ENCODE data around the gene PCMT1. TPM values are rescaled to one million over a fixed set of nuclear protein-coding genes. Genes with fewer than 3 reads are reported as not detected.
A peak's percentile ranks its signal among the peaks of the same experiment; 100 is the strongest.

Gene PCMT1
- total RNA-seq, 2 donors from 2014 or later: 77.6 to 114 TPM

DNA sequence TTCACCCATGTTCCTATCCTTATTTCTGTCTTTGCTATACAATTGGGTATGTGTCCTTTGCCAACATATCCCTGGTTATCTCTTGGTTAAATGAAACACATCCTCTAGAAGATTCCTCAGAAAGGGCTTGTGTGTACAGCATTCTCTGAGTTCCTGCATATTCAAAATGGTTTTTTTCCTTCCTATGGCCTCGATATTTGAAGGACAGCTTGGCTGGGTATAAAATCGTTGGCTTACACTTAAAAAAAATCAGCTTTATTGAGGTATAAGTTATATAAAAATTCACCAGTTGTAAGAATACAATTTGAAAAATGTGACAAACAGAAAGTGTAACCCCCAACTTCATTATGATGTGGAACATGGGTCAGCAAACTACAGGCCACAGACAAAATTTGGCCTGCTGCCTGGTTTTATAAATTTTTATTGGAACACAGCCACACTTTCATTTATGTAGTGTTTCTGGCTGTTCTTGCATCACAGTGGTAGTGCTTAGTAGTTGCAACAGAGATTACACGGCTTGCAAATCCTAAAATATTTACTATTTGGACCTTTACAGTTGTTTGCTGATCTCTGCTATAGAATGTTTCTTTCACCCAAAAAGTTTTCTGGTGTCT, 16.7 kb downstream of the PCMT1 start:
- intact Hi-C loops (cut with DNase I): no loop called here
- Histone ChIP-seq H3K9me3 (no peaks in the 10 kb centered on the region), H3K4me3 (no peak overlapping the region), H3K27ac (no peak overlapping the region), H3K27me3 (replicated peaks; ENCODE audit: insufficient read depth) (no peaks in the 10 kb centered on the region), H3K36me3 (no peaks in the 10 kb centered on the region), H3K4me1 (replicated peaks) (no peaks in the 10 kb centered on the region)
- no peak for TF ChIP-seq POLR2A (IDR thresholded peaks at IDR 0.05)
- peak; percentile 24 for TF ChIP-seq POLR2AphosphoS5 (IDR thresholded peaks at IDR 0.05)
- DNase-seq (ENCODE audit: low spot score): peak; percentile 22
- 62% methylated on average over 3 of the region's 3 CpGs for WGBS

DNA sequence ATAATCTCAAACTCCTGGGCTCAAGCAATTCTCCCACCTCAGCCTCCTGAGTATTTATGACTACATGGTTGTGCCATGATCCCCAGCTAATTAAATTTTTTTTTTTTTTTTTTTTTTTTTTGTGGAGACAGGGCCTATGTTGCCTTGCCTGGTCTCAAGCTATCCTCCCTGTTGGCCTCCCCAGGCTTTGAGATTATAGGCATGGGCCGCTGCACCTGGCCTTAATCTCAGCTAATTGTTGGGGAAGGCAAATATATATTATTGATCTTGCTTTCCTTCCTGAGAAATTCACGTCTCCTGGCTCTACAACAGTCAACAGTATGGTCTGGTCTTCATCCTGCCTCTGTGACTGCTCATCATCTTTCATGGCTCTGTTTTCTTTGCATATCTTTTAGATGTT, 20.1 kb downstream of the PCMT1 start:
- Histone ChIP-seq H3K4me3 (no peak overlapping the region), H3K27ac (no peak overlapping the region), H3K9me3 (no peaks in the 10 kb centered on the region), H3K27me3 (replicated peaks; ENCODE audit: insufficient read depth) (no peaks in the 10 kb centered on the region), H3K36me3 (peaks cover 0 to 3% of the 10 kb centered on the region in 2 donors), H3K4me1 (replicated peaks) (no peaks in the 10 kb centered on the region)
- intact Hi-C loops (cut with DNase I): no loop called here
- 92% methylated on average over 2 of the region's 2 CpGs for WGBS
- TF ChIP-seq POLR2AphosphoS5 (IDR thresholded peaks at IDR 0.05) (no peak), POLR2A (IDR thresholded peaks at IDR 0.05) (no peak)
- TF ChIP-seq, protein P1, sequence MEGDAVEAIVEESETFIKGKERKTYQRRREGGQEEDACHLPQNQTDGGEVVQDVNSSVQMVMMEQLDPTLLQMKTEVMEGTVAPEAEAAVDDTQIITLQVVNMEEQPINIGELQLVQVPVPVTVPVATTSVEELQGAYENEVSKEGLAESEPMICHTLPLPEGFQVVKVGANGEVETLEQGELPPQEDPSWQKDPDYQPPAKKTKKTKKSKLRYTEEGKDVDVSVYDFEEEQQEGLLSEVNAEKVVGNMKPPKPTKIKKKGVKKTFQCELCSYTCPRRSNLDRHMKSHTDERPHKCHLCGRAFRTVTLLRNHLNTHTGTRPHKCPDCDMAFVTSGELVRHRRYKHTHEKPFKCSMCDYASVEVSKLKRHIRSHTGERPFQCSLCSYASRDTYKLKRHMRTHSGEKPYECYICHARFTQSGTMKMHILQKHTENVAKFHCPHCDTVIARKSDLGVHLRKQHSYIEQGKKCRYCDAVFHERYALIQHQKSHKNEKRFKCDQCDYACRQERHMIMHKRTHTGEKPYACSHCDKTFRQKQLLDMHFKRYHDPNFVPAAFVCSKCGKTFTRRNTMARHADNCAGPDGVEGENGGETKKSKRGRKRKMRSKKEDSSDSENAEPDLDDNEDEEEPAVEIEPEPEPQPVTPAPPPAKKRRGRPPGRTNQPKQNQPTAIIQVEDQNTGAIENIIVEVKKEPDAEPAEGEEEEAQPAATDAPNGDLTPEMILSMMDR (IDR thresholded peaks at IDR 0.05): no peak
- no peak for DNase-seq (ENCODE audit: low spot score)

DNA sequence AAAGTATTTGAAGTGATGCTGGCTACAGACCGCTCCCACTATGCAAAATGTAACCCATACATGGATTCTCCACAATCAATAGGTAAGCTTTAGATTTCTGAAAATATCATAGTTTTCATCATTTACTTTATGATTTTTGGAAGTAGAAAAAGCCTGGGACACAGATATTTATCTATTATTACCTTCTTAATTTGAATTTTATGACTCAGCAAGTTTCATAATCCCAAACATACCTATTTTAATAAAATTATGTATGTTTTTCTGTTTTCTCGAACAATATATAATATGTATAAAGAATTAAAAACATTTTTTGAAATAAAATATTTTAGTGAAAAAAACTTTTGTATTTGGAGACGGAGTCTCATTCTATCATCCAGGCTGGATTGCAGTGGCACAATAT, 21.6 kb downstream of the PCMT1 start:
- TF ChIP-seq POLR2AphosphoS5 (IDR thresholded peaks at IDR 0.05) (no peak), POLR2A (IDR thresholded peaks at IDR 0.05) (no peak)
- TF ChIP-seq, protein P1 (IDR thresholded peaks at IDR 0.05): no peak
- no peaks in the 10 kb centered on the region for H3K27me3 ChIP-seq (replicated peaks; ENCODE audit: insufficient read depth)
- H3K4me3 ChIP-seq: no peak overlapping the region
- H3K36me3 ChIP-seq: peaks cover 3% of the 10 kb centered on the region in 2 donors
- WGBS: 98% methylated on average over 3 of the region's 3 CpGs
- no peaks in the 10 kb centered on the region for H3K9me3 ChIP-seq
- intact Hi-C loops (cut with DNase I): no loop called here
- DNase-seq (ENCODE audit: low spot score): no peak
- H3K4me1 ChIP-seq (replicated peaks): no peaks in the 10 kb centered on the region
- no peak overlapping the region for H3K27ac ChIP-seq

DNA sequence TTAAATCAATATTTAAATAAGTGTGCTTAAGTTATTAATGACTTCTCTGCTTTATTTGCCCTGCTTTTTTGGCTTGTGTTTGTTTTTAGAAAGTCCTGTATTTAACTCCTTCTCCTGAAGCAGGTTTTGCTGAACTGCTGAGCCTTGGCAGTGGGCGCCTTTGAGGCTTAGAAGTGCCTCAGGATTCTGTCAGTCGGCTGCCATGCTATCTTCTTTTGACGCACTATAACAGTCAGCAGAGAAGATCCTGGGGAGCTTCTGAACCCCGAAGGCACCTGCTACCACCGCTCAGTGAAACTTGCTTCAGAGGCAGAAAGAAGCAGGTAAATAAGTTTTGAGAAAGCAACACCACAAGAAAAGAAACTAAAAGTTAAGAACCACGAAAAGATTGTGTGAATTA, 22.4 kb downstream of the PCMT1 start:
- no peak overlapping the region for H3K27ac ChIP-seq
- intact Hi-C loops (cut with DNase I): no loop called here
- no peak for DNase-seq (ENCODE audit: low spot score)
- H3K36me3 ChIP-seq: peaks cover 3% of the 10 kb centered on the region in 2 donors
- no peak overlapping the region for H3K4me3 ChIP-seq
- WGBS: 87% methylated on average over 6 of the region's 6 CpGs
- H3K4me1 ChIP-seq (replicated peaks): no peaks in the 10 kb centered on the region
- no peaks in the 10 kb centered on the region for H3K27me3 ChIP-seq (replicated peaks; ENCODE audit: insufficient read depth)
- no peaks in the 10 kb centered on the region for H3K9me3 ChIP-seq
- TF ChIP-seq POLR2AphosphoS5 (IDR thresholded peaks at IDR 0.05) (no peak), POLR2A (IDR thresholded peaks at IDR 0.05) (no peak)
- TF ChIP-seq, protein P1 (IDR thresholded peaks at IDR 0.05): no peak

DNA sequence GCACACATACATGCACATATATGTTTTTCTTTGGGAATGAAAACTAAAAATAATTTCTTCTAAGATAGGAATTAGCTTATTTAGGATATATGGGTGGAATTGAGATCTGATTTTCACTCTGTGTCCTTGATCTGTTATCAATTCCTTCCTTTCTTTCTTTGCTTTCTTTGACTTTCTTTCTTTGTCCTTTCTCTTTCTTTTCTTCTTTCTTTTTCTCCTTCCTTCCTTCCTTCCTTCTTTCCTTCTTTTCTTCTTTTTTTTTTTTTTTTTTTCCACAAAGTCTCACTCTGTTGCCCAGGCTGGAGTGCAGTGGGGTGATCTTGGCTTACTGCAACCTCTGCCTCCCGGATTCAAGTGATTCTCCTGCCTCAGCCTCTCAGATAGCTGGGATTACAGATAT, 28.1 kb downstream of the PCMT1 start:
- H3K4me1 ChIP-seq (replicated peaks): no peaks in the 10 kb centered on the region
- no peak for DNase-seq (ENCODE audit: low spot score)
- intact Hi-C loops (cut with DNase I): no loop called here
- WGBS: 100% methylated on average over 1 of the region's 1 CpG
- no peaks in the 10 kb centered on the region for H3K9me3 ChIP-seq
- H3K4me3 ChIP-seq: no peak overlapping the region
- H3K27ac ChIP-seq: no peak overlapping the region
- H3K36me3 ChIP-seq: peaks cover 0 to 3% of the 10 kb centered on the region in 2 donors
- H3K27me3 ChIP-seq (replicated peaks; ENCODE audit: insufficient read depth): no peaks in the 10 kb centered on the region
- TF ChIP-seq, protein P1 (IDR thresholded peaks at IDR 0.05): no peak
- TF ChIP-seq POLR2AphosphoS5 (IDR thresholded peaks at IDR 0.05) (no peak), POLR2A (IDR thresholded peaks at IDR 0.05) (no peak)
